ENCODE measurements around the gene COL21A1.

Gene COL21A1

DNA sequence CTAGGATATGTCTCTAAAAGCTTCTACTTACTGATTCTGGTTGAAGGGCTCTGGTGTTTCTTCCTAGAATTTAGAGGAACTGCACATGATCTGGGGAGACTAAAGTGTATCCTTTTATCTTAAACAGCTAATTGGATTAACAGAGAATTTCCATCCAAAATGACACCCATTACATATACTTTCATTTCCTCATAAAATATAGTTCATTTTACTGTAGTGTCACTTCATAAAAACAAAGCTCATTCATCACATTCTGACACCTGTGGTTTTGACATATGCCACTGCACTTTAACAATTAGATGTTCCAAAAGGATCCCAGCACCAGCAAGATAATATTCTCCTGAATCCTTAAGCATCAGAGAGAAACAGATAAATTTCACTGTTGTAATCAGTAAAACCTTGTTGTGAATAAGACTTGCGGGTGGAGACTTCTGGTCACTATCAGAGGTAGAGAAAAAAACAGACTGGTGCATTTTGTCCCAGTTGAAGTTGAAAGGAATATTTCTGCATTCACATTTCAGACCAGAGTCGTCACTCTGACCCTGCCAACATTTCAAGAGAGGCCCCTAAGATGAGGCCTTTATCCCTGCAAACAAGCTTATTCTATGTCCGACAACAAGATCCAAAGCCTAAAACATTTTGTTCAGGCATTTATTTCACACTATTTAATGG, 196.7 kb downstream of the COL21A1 start:
- no peak overlapping the region for H3K27ac ChIP-seq (ENCODE audit: low read depth, low read length)
- H3K4me1 ChIP-seq (ENCODE audit: control insufficient read depth, insufficient read depth, low read length), result no peaks in the 10 kb centered on the region
- H3K9ac ChIP-seq (ENCODE audit: low read depth, low read length), result no peak overlapping the region
- H3K36me3 ChIP-seq (ENCODE audit: control insufficient read depth, insufficient read depth, low read length), result no peaks in the 10 kb centered on the region
- no peak overlapping the region for H3K4me3 ChIP-seq (ENCODE audit: low read depth, low read length)
- H3K27me3 ChIP-seq (ENCODE audit: control insufficient read depth, insufficient read depth, low read length), result no peaks in the 10 kb centered on the region
- H3K9me3 ChIP-seq (ENCODE audit: control insufficient read depth, insufficient read depth, low read length), result no peaks in the 10 kb centered on the region

DNA sequence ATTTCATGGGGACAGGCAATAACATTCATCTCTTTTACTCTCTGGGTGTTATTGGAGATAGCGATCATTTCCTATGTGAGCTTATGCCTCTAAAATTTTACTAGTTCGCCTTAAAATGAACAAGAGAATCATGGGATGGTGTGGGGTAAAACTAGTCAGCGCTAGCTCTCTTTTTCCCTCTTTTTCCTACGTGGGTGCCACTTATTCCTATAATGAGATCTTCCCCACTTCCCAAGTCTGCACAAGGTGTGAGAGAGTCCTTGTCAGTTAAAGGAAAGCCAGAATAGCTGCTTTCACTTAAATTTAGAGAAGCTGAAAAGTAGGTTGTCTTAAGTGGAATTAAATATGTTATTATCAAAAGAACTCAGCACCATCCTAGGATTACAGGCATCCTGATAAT, 198.8 kb downstream of the COL21A1 start:
- Histone ChIP-seq H3K27me3 (ENCODE audit: control insufficient read depth, insufficient read depth, low read length) (no peaks in the 10 kb centered on the region), H3K4me3 (ENCODE audit: low read depth, low read length) (no peak overlapping the region), H3K4me1 (ENCODE audit: control insufficient read depth, insufficient read depth, low read length) (no peaks in the 10 kb centered on the region)

DNA sequence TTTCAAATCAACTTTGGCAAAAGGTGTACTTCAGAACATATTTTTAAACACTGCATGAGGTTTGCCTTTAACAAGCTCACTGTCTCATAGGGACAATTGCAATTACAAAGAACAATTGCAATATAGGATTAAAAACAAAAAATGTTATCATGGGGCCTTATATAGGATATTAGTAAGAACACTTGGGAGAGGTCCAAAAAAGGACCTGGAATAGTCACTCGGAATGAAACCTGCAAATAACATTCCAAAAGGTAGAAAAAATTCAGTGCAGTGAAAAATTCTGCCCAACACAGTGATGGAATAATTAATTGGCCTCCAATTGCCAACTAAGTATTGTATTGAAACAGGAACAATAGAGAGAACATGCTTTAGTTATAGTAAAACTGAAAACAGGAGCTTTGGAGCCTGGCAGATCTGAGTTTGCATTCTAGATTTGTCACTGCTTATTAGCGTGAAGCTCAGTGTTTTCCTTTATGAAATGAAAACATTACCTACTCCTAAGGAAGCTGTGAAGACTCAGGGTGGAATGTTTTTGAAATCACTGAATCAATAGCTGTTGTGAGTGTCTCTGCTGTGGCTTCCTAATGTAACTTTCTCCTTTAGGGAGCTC, 199.3 kb downstream of the COL21A1 start:
- Histone ChIP-seq H3K4me3 (ENCODE audit: low read depth, low read length) (no peak overlapping the region), H3K27me3 (ENCODE audit: control insufficient read depth, insufficient read depth, low read length) (no peaks in the 10 kb centered on the region), H3K27ac (ENCODE audit: low read depth, low read length) (no peak overlapping the region), H3K9ac (ENCODE audit: low read depth, low read length) (no peak overlapping the region), H3K9me3 (ENCODE audit: control insufficient read depth, insufficient read depth, low read length) (no peaks in the 10 kb centered on the region), H3K4me1 (ENCODE audit: control insufficient read depth, insufficient read depth, low read length) (no peaks in the 10 kb centered on the region), H3K36me3 (ENCODE audit: control insufficient read depth, insufficient read depth, low read length) (no peaks in the 10 kb centered on the region)

More for the DNA sequence above, 198.8 kb downstream of the COL21A1 start:
- Histone ChIP-seq H3K27ac (ENCODE audit: low read depth, low read length) (no peak overlapping the region), H3K9ac (ENCODE audit: low read depth, low read length) (no peak overlapping the region), H3K36me3 (ENCODE audit: control insufficient read depth, insufficient read depth, low read length) (no peaks in the 10 kb centered on the region), H3K9me3 (ENCODE audit: control insufficient read depth, insufficient read depth, low read length) (no peaks in the 10 kb centered on the region)

DNA sequence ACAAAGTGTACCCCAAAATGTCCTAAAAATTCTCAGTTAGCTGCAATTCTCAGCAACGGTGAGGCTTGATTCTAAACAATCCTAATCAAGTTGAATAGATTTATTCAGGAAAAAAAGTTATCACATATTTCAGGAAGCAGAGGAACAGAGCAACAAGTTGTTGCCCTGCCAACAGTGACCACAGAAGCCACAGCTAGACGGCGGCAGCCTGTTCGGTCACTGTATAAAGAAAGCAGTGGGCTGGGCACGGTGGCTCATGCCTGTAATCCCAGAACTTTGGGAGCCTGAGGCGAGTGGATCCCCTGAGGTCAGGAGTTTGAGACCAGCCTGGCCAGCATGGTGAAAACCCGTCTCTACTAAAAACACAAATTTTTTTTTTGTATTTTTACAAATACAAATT, 200.8 kb downstream of the COL21A1 start:
- Histone ChIP-seq H3K9ac (ENCODE audit: low read depth, low read length) (no peak overlapping the region), H3K4me3 (ENCODE audit: low read depth, low read length) (no peak overlapping the region), H3K9me3 (ENCODE audit: control insufficient read depth, insufficient read depth, low read length) (no peaks in the 10 kb centered on the region), H3K27me3 (ENCODE audit: control insufficient read depth, insufficient read depth, low read length) (no peaks in the 10 kb centered on the region), H3K36me3 (ENCODE audit: control insufficient read depth, insufficient read depth, low read length) (no peaks in the 10 kb centered on the region), H3K27ac (ENCODE audit: low read depth, low read length) (no peak overlapping the region), H3K4me1 (ENCODE audit: control insufficient read depth, insufficient read depth, low read length) (no peaks in the 10 kb centered on the region)

DNA sequence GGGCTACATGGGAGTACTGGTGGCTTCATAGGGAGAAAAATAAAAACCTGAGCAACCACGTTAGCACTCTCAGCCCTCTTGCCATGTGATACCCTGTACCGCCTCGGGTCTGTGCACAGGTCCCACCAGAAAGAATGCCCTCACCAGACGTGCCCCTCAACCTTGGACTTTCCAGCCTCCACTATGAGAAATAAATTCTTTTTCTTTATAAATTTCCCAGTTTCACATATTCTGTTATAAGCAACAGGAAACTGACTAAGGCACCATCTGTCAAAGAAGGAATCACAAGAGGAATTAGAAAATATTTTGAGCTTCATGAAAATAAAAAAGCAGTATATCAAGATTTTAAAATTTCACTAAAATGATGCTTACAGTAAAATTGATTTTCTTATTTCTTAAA, 203.6 kb downstream of the COL21A1 start:
- Histone ChIP-seq H3K36me3 (ENCODE audit: control insufficient read depth, insufficient read depth, low read length) (no peaks in the 10 kb centered on the region), H3K9me3 (ENCODE audit: control insufficient read depth, insufficient read depth, low read length) (no peaks in the 10 kb centered on the region), H3K27ac (ENCODE audit: low read depth, low read length) (no peak overlapping the region), H3K4me3 (ENCODE audit: low read depth, low read length) (no peak overlapping the region), H3K4me1 (ENCODE audit: control insufficient read depth, insufficient read depth, low read length) (no peaks in the 10 kb centered on the region), H3K27me3 (ENCODE audit: control insufficient read depth, insufficient read depth, low read length) (no peaks in the 10 kb centered on the region), H3K9ac (ENCODE audit: low read depth, low read length) (no peak overlapping the region)

DNA sequence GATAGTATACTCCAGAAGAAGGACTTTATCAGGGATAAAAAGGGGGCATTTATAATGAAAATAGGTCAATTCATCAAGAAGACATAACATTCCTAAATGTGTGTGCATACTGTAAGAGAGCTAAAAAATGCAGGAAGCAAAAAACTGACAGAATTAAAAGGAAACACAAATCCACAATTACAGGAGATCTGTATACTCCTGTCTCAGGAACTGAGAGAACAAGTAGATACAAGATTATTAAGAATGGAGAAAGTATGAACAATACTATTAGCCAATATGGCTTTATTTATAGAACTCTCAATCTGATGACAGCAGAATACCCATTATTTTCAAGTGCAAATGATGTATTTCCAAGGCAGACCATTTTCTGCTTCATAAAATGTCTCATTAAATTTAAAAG, 204.3 kb downstream of the COL21A1 start:
- Histone ChIP-seq H3K4me1 (ENCODE audit: control insufficient read depth, insufficient read depth, low read length) (no peaks in the 10 kb centered on the region), H3K27ac (ENCODE audit: low read depth, low read length) (no peak overlapping the region), H3K4me3 (ENCODE audit: low read depth, low read length) (no peak overlapping the region), H3K9ac (ENCODE audit: low read depth, low read length) (no peak overlapping the region), H3K36me3 (ENCODE audit: control insufficient read depth, insufficient read depth, low read length) (no peaks in the 10 kb centered on the region), H3K9me3 (ENCODE audit: control insufficient read depth, insufficient read depth, low read length) (no peaks in the 10 kb centered on the region), H3K27me3 (ENCODE audit: control insufficient read depth, insufficient read depth, low read length) (no peaks in the 10 kb centered on the region)

DNA sequence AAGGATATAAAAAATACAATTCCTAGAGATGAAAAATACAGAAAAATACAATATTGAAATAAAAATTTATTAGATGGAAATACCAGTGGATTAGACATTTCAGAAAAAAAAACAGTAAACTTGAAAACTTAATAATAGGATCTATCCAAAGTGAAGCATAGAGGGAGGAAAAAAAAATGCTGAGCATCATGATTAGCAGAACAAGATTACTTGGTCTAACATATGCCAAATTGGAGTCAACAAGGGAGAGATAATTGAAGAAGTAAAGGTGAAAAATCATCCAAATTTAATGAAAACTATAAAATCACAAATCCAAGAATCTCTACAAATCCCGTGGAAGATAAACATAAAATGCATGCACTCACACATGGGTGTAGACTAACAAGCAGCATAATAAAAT, 205.8 kb downstream of the COL21A1 start:
- no peaks in the 10 kb centered on the region for H3K9me3 ChIP-seq (ENCODE audit: control insufficient read depth, insufficient read depth, low read length)
- H3K9ac ChIP-seq (ENCODE audit: low read depth, low read length), result no peak overlapping the region
- H3K4me1 ChIP-seq (ENCODE audit: control insufficient read depth, insufficient read depth, low read length), result no peaks in the 10 kb centered on the region
- H3K36me3 ChIP-seq (ENCODE audit: control insufficient read depth, insufficient read depth, low read length), result no peaks in the 10 kb centered on the region
- H3K27me3 ChIP-seq (ENCODE audit: control insufficient read depth, insufficient read depth, low read length), result no peaks in the 10 kb centered on the region
- H3K27ac ChIP-seq (ENCODE audit: low read depth, low read length), result no peak overlapping the region
- no peak overlapping the region for H3K4me3 ChIP-seq (ENCODE audit: low read depth, low read length)

DNA sequence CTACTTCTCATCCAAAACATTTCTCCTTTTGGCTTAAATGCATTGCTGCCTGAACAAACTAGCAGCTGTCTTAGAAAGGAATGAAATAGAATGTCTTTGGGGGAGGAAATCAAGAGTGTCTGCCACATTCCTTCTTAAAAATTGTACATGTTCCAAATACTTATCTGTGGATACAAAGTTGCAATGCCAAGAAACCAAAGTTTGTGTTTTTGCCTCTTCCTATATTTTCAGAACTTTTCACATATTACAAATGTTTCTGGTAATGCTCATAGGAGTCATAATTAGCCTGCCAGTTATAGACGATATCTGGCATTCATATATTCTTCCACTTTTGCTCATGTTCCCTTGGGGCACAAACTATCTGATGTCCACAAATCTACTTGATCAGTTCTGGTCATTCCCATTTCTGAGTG, 206.5 kb downstream of the COL21A1 start:
- Histone ChIP-seq H3K4me1 (ENCODE audit: control insufficient read depth, insufficient read depth, low read length) (no peaks in the 10 kb centered on the region), H3K27me3 (ENCODE audit: control insufficient read depth, insufficient read depth, low read length) (no peaks in the 10 kb centered on the region), H3K9ac (ENCODE audit: low read depth, low read length) (no peak overlapping the region), H3K4me3 (ENCODE audit: low read depth, low read length) (no peak overlapping the region), H3K9me3 (ENCODE audit: control insufficient read depth, insufficient read depth, low read length) (no peaks in the 10 kb centered on the region), H3K36me3 (ENCODE audit: control insufficient read depth, insufficient read depth, low read length) (no peaks in the 10 kb centered on the region), H3K27ac (ENCODE audit: low read depth, low read length) (no peak overlapping the region)

DNA sequence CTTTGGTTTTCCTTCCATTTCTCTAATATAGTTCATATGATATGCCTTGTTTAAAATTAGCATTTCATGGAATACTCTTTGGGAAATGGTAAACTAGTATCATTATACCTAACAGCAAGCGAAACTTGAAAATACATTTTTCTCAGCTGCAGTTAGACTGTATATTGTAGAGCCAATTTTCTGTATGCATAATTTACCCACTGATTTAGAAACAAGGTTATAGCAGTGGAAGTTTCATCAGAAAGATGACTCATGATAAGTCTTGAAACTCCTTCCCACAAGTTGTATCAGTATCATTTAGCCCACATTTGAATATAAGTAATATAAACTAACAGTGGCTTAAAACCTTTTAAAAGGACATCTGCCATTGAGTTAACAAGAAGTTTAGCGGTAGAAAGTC, 207.2 kb downstream of the COL21A1 start:
- H3K27ac ChIP-seq (ENCODE audit: low read depth, low read length), result no peak overlapping the region
- H3K27me3 ChIP-seq (ENCODE audit: control insufficient read depth, insufficient read depth, low read length), result no peaks in the 10 kb centered on the region
- no peak overlapping the region for H3K4me3 ChIP-seq (ENCODE audit: low read depth, low read length)
- no peaks in the 10 kb centered on the region for H3K4me1 ChIP-seq (ENCODE audit: control insufficient read depth, insufficient read depth, low read length)
- no peak overlapping the region for H3K9ac ChIP-seq (ENCODE audit: low read depth, low read length)
- no peaks in the 10 kb centered on the region for H3K9me3 ChIP-seq (ENCODE audit: control insufficient read depth, insufficient read depth, low read length)
- no peaks in the 10 kb centered on the region for H3K36me3 ChIP-seq (ENCODE audit: control insufficient read depth, insufficient read depth, low read length)

DNA sequence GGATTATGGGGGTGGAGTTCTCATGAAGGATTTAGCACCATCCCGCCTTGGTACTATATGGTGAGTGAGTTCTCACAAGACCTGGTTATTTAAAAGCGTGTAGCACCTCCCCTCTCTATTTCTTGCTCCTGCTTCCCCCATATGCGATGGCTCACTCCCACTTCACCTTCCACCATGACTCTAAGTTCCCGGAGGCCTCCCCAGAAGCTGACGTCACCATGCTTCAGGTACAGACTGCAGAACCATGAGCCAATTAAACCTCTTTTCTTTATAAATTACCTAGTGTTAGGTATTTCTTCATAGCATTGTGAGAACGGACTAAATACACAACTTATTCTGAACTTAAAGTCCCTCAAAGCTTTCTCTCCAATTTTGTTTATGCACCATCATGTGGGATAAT, 208.6 kb downstream of the COL21A1 start:
- H3K4me3 ChIP-seq (ENCODE audit: low read depth, low read length), result no peak overlapping the region
- H3K4me1 ChIP-seq (ENCODE audit: control insufficient read depth, insufficient read depth, low read length), result no peaks in the 10 kb centered on the region
- no peaks in the 10 kb centered on the region for H3K9me3 ChIP-seq (ENCODE audit: control insufficient read depth, insufficient read depth, low read length)

DNA sequence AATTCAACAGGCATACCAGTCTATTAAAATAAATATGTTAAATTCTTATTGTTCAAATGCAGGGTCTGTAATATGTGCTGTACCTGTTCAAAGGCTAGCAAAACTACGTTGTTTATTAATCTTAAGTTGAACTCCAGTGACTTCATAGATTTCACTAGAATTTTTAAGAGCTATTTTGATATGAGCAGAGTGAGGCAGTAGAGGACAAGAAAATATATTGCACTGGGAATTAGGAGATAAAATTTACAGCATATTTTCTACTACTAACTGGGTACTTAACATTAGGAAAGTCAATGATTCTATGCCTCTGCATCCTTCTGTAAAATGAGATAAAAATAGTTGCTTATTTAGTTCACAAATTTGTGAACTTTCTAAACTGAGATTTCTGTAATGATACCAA, 209.8 kb downstream of the COL21A1 start:
- H3K27me3 ChIP-seq (ENCODE audit: control insufficient read depth, insufficient read depth, low read length), result no peaks in the 10 kb centered on the region
- no peak overlapping the region for H3K9ac ChIP-seq (ENCODE audit: low read depth, low read length)
- H3K9me3 ChIP-seq (ENCODE audit: control insufficient read depth, insufficient read depth, low read length), result no peaks in the 10 kb centered on the region
- no peaks in the 10 kb centered on the region for H3K36me3 ChIP-seq (ENCODE audit: control insufficient read depth, insufficient read depth, low read length)
- no peaks in the 10 kb centered on the region for H3K4me1 ChIP-seq (ENCODE audit: control insufficient read depth, insufficient read depth, low read length)
- no peak overlapping the region for H3K4me3 ChIP-seq (ENCODE audit: low read depth, low read length)
- H3K27ac ChIP-seq (ENCODE audit: low read depth, low read length), result no peak overlapping the region

More for the DNA sequence above, 208.6 kb downstream of the COL21A1 start:
- Histone ChIP-seq H3K27me3 (ENCODE audit: control insufficient read depth, insufficient read depth, low read length) (no peaks in the 10 kb centered on the region), H3K27ac (ENCODE audit: low read depth, low read length) (no peak overlapping the region), H3K36me3 (ENCODE audit: control insufficient read depth, insufficient read depth, low read length) (no peaks in the 10 kb centered on the region), H3K9ac (ENCODE audit: low read depth, low read length) (no peak overlapping the region)
